ENCODE results near the gene ZNHIT6.

Gene ZNHIT6

DNA sequence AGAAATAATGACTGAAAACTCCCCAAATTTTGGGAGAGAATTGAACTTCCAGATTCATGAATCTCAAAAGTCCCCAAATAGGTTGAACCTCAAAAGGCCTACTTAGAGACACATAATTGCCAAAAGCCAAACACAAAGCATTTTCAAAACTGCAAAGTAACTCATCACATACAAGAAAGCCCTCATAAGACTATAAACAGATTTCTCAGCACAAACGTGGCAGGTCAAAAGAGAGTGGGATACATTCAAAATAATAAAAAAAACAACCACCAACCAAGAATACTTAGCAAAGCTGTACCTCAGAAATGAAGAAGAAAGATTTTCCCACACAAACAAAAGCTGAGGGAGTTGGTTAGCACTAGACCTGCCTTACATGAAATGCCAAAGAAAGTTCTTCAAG is 69.8 kb downstream of the ZNHIT6 start:
- DNase-seq (ENCODE audit: low read depth): no peak
- TF ChIP-seq, protein P1, sequence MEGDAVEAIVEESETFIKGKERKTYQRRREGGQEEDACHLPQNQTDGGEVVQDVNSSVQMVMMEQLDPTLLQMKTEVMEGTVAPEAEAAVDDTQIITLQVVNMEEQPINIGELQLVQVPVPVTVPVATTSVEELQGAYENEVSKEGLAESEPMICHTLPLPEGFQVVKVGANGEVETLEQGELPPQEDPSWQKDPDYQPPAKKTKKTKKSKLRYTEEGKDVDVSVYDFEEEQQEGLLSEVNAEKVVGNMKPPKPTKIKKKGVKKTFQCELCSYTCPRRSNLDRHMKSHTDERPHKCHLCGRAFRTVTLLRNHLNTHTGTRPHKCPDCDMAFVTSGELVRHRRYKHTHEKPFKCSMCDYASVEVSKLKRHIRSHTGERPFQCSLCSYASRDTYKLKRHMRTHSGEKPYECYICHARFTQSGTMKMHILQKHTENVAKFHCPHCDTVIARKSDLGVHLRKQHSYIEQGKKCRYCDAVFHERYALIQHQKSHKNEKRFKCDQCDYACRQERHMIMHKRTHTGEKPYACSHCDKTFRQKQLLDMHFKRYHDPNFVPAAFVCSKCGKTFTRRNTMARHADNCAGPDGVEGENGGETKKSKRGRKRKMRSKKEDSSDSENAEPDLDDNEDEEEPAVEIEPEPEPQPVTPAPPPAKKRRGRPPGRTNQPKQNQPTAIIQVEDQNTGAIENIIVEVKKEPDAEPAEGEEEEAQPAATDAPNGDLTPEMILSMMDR (IDR thresholded peaks at IDR 0.05; ENCODE audit: low read depth, low read length, missing control alignments): no peak
- H3K4me3 ChIP-seq (ENCODE audit: low read depth, low read length): no peak overlapping the region

GRCh38 chr1:85630493-85630892 is 77.7 kb downstream of the ZNHIT6 start:
- no peak for DNase-seq (ENCODE audit: low read depth)
- TF ChIP-seq, protein P1 (IDR thresholded peaks at IDR 0.05; ENCODE audit: low read depth, low read length, missing control alignments): no peak
- H3K4me3 ChIP-seq (ENCODE audit: low read depth, low read length): no peak overlapping the region

- no peak overlapping the region for H3K4me3 ChIP-seq (ENCODE audit: low read depth, low read length)
- TF ChIP-seq, protein P1 (IDR thresholded peaks at IDR 0.05; ENCODE audit: low read depth, low read length, missing control alignments): no peak
- DNase-seq (ENCODE audit: low read depth): no peak
Observed at GRCh38 chr1:85629532-85629920, 78.7 kb downstream of the ZNHIT6 start.

GRCh38 chr1:85628791-85629531 is 79.3 kb downstream of the ZNHIT6 start:
- no peak for DNase-seq (ENCODE audit: low read depth)
- H3K4me3 ChIP-seq (ENCODE audit: low read depth, low read length): no peak overlapping the region
- TF ChIP-seq, protein P1 (IDR thresholded peaks at IDR 0.05; ENCODE audit: low read depth, low read length, missing control alignments): no peak

DNA sequence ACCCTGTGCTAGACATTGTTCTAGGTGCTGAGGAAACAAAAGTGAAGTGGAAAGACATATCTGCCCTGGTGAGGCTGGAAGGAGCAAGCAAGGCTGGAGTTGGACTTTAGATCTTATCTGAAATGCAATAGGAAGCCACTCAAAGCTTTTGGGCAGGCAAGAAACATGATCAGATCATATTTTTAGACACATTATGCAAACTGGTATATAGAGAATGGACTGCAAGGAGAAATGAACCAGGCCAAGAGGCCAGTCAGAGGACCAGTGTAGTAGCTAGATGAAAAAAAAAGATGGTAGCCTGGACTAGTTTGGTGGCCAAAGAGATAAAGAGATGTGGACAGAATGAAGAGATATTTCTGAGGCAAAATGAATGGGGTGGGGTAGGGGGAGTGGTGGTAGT is 81.4 kb downstream of the ZNHIT6 start:
- H3K4me3 ChIP-seq (ENCODE audit: low read depth, low read length): no peak overlapping the region
- DNase-seq (ENCODE audit: low read depth): no peak
- TF ChIP-seq, protein P1 (IDR thresholded peaks at IDR 0.05; ENCODE audit: low read depth, low read length, missing control alignments): no peak

DNA sequence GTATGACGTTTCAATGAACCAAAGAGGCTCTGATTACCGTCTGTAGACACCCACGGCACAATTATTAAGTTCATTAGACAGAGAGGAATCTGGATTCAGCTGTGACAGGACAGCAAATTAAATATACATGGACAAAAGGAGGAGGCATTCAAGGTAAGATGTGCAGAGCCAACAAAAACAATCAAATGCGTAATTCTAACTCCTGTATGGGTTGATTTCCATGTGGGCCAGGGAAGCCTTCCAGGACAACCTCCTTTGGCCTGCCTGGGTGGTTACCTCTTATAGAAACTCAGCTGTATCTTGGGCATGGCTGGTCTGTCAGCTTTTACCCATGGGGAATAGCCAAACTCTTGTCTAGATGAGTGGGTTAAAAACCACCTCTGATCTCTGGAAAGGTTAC is 83.9 kb downstream of the ZNHIT6 start:
- H3K4me3 ChIP-seq (ENCODE audit: low read depth, low read length): no peak overlapping the region
- DNase-seq (ENCODE audit: low read depth): no peak
- TF ChIP-seq, protein P1 (IDR thresholded peaks at IDR 0.05; ENCODE audit: low read depth, low read length, missing control alignments): no peak

DNA sequence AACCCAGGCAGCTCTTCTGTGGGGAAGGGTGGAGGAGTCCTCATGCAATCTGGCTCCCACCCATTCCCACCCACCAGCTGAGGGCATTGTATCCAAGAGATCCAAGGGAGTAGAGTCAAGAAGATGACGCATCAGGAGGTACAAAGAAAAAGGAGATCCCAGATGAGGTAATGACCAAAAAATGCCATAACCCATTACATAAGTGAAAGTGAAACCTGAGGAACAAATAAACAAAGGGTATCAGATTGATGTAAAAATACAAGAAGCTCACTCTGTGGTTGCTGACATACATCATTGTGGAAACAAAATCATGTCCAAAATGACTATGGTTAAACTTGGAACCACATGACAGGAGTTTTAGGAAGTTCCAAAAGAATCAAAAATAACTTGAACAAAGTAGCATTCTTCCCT is 85.2 kb downstream of the ZNHIT6 start:
- DNase-seq (ENCODE audit: low read depth): no peak
- TF ChIP-seq, protein P1 (IDR thresholded peaks at IDR 0.05; ENCODE audit: low read depth, low read length, missing control alignments): no peak
- H3K4me3 ChIP-seq (ENCODE audit: low read depth, low read length): no peak overlapping the region

All from GM12864 (cell line).